ENCODE results near the gene RAB33A.

- TF ChIP-seq CTCF (conservative IDR thresholded peaks at IDR 0.05 in 1 of 2, IDR thresholded peaks at IDR 0.05 in 1 of 2; ENCODE audit: low read depth in 1 of 2, low read length in 2 of 2): no peak
- TF ChIP-seq EZH2 (IDR thresholded peaks at IDR 0.05; ENCODE audit: low read length, missing control alignments): no peak
Measured at GRCh38 chrX:130213376-130213775, 41.6 kb downstream of the RAB33A start.

Measured in fibroblast of lung (primary cell).